ENCODE measurements around the gene WDR27. TPM values are rescaled to one million over a fixed set of nuclear protein-coding genes. Genes with fewer than 3 reads are reported as not detected.
"Not testable (repeated sequence)": the region's sequence is repeated elsewhere in the genome, so short reads cannot be mapped to it uniquely, and the experiment has no call there.

WDR27 gene
- total RNA-seq, 3 donors from 2014 or later (not counting 1 experiment from before 2014, with no cell fraction given), result 12.7 to 31.0 (median 25.3) TPM

DNA sequence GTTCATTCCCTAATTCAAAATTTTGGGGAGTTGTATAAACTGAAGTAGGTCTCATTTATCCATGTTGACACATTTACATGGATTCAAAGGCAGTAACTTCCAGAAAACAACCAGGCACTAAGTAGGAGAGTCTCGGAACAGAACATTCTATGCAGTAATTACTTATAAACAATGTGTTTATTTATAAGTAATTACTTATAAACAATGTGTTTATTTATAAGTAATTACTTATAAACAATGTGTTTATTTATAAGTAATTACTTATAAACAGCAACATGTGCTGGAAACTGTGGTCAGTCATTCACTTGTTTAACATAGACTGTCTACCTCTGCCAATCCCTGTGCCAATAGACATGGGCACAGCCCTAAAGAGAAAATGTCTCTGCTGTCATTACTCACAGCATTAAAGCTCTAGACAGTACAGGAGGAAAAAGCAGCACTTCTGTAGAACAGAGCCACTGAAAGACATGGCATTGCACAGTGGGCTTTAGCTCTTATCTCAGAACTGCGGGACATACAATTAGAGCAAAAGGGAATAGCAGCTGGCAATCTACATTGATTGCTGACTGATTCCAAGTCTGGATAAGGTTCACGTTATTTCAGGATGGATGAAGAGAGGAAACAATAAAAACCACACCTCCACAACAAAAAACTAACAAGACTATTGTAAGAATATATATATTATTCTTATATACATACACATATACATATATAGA is 188.2 kb downstream of the WDR27 start:
- no peaks in the 10 kb centered on the region for H3K9me3 Mint-ChIP-seq
- H3K27ac Mint-ChIP-seq, result no peak overlapping the region
- H3K4me1 Mint-ChIP-seq, result no peaks in the 10 kb centered on the region
- intact Hi-C loops (cut with micrococcal nuclease), result no loop called here
- no peaks in the 10 kb centered on the region for H3K4me1 ChIP-seq (ENCODE audit: control insufficient read depth, insufficient read depth, low read length)
- TF ChIP-seq, protein P1, sequence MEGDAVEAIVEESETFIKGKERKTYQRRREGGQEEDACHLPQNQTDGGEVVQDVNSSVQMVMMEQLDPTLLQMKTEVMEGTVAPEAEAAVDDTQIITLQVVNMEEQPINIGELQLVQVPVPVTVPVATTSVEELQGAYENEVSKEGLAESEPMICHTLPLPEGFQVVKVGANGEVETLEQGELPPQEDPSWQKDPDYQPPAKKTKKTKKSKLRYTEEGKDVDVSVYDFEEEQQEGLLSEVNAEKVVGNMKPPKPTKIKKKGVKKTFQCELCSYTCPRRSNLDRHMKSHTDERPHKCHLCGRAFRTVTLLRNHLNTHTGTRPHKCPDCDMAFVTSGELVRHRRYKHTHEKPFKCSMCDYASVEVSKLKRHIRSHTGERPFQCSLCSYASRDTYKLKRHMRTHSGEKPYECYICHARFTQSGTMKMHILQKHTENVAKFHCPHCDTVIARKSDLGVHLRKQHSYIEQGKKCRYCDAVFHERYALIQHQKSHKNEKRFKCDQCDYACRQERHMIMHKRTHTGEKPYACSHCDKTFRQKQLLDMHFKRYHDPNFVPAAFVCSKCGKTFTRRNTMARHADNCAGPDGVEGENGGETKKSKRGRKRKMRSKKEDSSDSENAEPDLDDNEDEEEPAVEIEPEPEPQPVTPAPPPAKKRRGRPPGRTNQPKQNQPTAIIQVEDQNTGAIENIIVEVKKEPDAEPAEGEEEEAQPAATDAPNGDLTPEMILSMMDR (IDR thresholded peaks at IDR 0.05), result no peak
- H3K27ac ChIP-seq (ENCODE audit: low read length), result no peak overlapping the region
- no peak for DNase-seq
- no peaks in the 10 kb centered on the region for H3K36me3 ChIP-seq (ENCODE audit: control insufficient read depth, insufficient read depth, low read length)
- no peak overlapping the region for H3K4me3 Mint-ChIP-seq
- H3K36me3 Mint-ChIP-seq, result peaks cover 4% of the 10 kb centered on the region
- peaks cover 8% of the 10 kb centered on the region for H3K9me3 ChIP-seq (ENCODE audit: control insufficient read depth, insufficient read depth, low read length)
- no peak for ATAC-seq
- no peaks in the 10 kb centered on the region for H3K27me3 ChIP-seq (ENCODE audit: control insufficient read depth, insufficient read depth, low read length)
- WGBS (ENCODE audit: insufficient coverage), result 100% methylated on average over 1 of the region's 3 CpGs
- no peak overlapping the region for H3K4me3 ChIP-seq (ENCODE audit: low read length)
- H3K27me3 Mint-ChIP-seq (ENCODE audit: low read depth in 2 of 2), result no peaks in the 10 kb centered on the region

DNA sequence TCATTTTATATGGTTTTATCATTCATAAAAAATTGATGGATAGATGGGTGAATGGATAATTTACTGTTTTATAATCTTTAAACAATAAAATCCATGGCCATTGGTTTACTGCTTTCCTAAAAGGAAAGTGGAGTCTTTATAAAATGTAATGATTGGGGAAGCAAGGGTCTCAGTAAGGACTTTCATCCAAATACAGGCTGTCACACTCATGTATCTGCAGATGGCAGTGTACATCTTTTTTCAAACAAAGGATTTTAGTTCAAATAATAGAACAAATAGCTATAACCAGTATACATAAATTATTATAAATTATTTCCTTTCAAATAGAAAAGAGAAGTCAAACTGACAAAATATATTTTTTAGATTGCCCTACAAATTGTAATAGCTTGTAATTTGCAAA is 190.0 kb downstream of the WDR27 start:
- H3K27me3 ChIP-seq (ENCODE audit: control insufficient read depth, insufficient read depth, low read length); H3K27me3 Mint-ChIP-seq (ENCODE audit: low read depth in 2 of 2); H3K4me3 ChIP-seq (ENCODE audit: low read length); H3K27ac Mint-ChIP-seq; H3K36me3 Mint-ChIP-seq; H3K9me3 ChIP-seq (ENCODE audit: control insufficient read depth, insufficient read depth, low read length); H3K4me3 Mint-ChIP-seq; H3K4me1 ChIP-seq (ENCODE audit: control insufficient read depth, insufficient read depth, low read length); H3K4me1 Mint-ChIP-seq; intact Hi-C loops (cut with micrococcal nuclease); ATAC-seq; H3K27ac ChIP-seq (ENCODE audit: low read length); H3K9me3 Mint-ChIP-seq; DNase-seq; H3K36me3 ChIP-seq (ENCODE audit: control insufficient read depth, insufficient read depth, low read length): not testable (repeated sequence)

DNA sequence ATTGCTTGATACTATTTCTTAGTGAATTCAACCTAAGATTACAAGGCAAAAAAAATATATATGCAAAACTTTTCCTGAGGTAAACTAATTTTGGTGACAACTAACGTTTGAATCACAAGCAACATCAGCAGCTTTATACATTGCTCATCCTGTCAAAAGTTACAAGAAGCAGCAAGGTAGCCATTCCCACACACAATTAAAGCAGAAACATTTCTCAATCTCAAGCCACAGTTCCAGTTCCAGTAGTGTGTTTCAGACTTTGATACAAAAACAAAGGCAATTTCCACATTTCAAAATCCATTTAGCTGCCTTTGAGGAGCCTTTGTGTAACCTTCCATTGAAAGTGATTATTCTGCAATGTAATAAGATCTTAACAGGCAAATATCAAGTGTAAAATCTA is 191.0 kb downstream of the WDR27 start:
- Mint-ChIP-seq H3K9me3 (no peaks in the 10 kb centered on the region), H3K36me3 (no peaks in the 10 kb centered on the region), H3K4me3 (no peak overlapping the region), H3K27ac (no peak overlapping the region), H3K27me3 (ENCODE audit: low read depth in 2 of 2) (no peaks in the 10 kb centered on the region), H3K4me1 (no peaks in the 10 kb centered on the region)
- intact Hi-C loops (cut with micrococcal nuclease), result no loop called here
- Histone ChIP-seq H3K9me3 (ENCODE audit: control insufficient read depth, insufficient read depth, low read length) (no peaks in the 10 kb centered on the region), H3K27me3 (ENCODE audit: control insufficient read depth, insufficient read depth, low read length) (no peaks in the 10 kb centered on the region), H3K4me3 (ENCODE audit: low read length) (no peak overlapping the region), H3K36me3 (ENCODE audit: control insufficient read depth, insufficient read depth, low read length) (no peaks in the 10 kb centered on the region), H3K4me1 (ENCODE audit: control insufficient read depth, insufficient read depth, low read length) (no peaks in the 10 kb centered on the region), H3K27ac (ENCODE audit: low read length) (no peak overlapping the region)
- TF ChIP-seq, protein P1 (IDR thresholded peaks at IDR 0.05), result no peak
- 82% methylated on average over 1 of the region's 1 CpG for WGBS (ENCODE audit: insufficient coverage)
- ATAC-seq (no peak), DNase-seq (no peak)

DNA sequence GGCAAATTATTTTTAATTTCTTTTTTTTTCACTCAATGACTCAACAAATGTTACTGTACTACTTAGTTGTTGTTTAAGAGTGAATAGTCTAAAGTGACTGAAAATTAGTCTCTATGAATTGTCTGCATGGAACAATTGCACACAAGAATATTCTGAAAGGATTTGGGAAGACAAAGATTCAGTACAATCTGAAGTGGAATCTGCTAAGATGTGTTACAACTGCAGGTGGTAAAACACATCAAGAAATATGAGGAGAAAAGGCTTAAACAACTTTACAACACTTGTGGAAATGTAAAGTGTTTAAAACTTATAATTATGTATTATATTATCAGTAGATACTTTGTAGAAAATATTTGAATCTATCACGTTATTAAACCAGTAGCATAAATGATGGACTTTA is 193.4 kb downstream of the WDR27 start:
- Histone ChIP-seq H3K27me3 (ENCODE audit: control insufficient read depth, insufficient read depth, low read length) (no peaks in the 10 kb centered on the region), H3K4me1 (ENCODE audit: control insufficient read depth, insufficient read depth, low read length) (no peaks in the 10 kb centered on the region), H3K36me3 (ENCODE audit: control insufficient read depth, insufficient read depth, low read length) (no peaks in the 10 kb centered on the region), H3K4me3 (ENCODE audit: low read length) (no peak overlapping the region), H3K27ac (ENCODE audit: low read length) (no peak overlapping the region), H3K9me3 (ENCODE audit: control insufficient read depth, insufficient read depth, low read length) (no peaks in the 10 kb centered on the region)
- DNase-seq (no peak), ATAC-seq (no peak)
- intact Hi-C loops (cut with micrococcal nuclease), result no loop called here
- Mint-ChIP-seq H3K9me3 (no peaks in the 10 kb centered on the region), H3K36me3 (no peaks in the 10 kb centered on the region), H3K27me3 (ENCODE audit: low read depth in 2 of 2) (no peaks in the 10 kb centered on the region), H3K4me1 (no peaks in the 10 kb centered on the region), H3K4me3 (no peak overlapping the region), H3K27ac (no peak overlapping the region)
- TF ChIP-seq, protein P1 (IDR thresholded peaks at IDR 0.05), result no peak
- WGBS (ENCODE audit: insufficient coverage), result no CpG with 5 or more reads among the region's 1 CpG

All from natural killer cell (primary cell).